K562 (cell line): ENCODE results near the gene PLEKHH2. TPM values are rescaled to one million over a fixed set of nuclear protein-coding genes. Genes with fewer than 3 reads are reported as not detected.
A peak's percentile ranks its signal among the peaks of the same experiment; 100 is the strongest.

Source experiments
- COPS2 ChIP-seq: fragments of 450-650 bp; conservative IDR thresholded peaks from 2 replicates; pipeline ENCODE4 v1.6.1; 2016; ENCODE audit warnings: mild to moderate bottlenecking, moderate library complexity
- CSDE1 ChIP-seq, 2 experiments: fragments of 450-650 bp; IDR thresholded peaks; 2 replicates each; pipeline ENCODE4 v1.6.1; 2016; ENCODE audit warnings: mild to moderate bottlenecking in 1 of 2
- FOXP4 ChIP-seq: sonication (generic); formaldehyde crosslinking; IDR thresholded peaks from 2 replicates; pipeline ENCODE4 v1.8.0; 2022; ENCODE audit warnings: mild to moderate bottlenecking, missing genetic modification reagents, borderline replicate concordance
- HDAC3 ChIP-seq: fragments of 450-650 bp; IDR thresholded peaks from 2 replicates; pipeline ENCODE4 v1.6.1; 2018; ENCODE audit warnings: borderline replicate concordance, mild to moderate bottlenecking, moderate library complexity; ENCODE audit not compliant: partially characterized antibody
- KLF13 ChIP-seq: fragments of 450-650 bp; IDR thresholded peaks from 2 replicates; pipeline ENCODE4 v1.6.1; 2016; ENCODE audit warnings: missing genetic modification characterization, low read depth, mild to moderate bottlenecking, missing compliant biosample characterization, moderate library complexity, borderline replicate concordance
- MNT ChIP-seq, 2 experiments: fragments of 450-650 bp; conservative IDR thresholded peaks; 2 replicates each; pipeline ENCODE4 v1.6.1; 2017; ENCODE audit warnings: mild to moderate bottlenecking in 2 of 2, moderate library complexity in 2 of 2
- NR3C1 ChIP-seq: sonication (generic); formaldehyde crosslinking; IDR thresholded peaks from 2 replicates; pipeline ENCODE4 v1.8.1; 2022; ENCODE audit warnings: missing genetic modification reagents
- RBM14 ChIP-seq: fragments of 200-400 bp; formaldehyde crosslinking; IDR thresholded peaks from 2 replicates; pipeline ENCODE4 v1.6.1; 2018; ENCODE audit warnings: low read depth, mild to moderate bottlenecking, low read length, moderate library complexity, borderline replicate concordance; ENCODE audit not compliant: insufficient read depth
- SAP30 ChIP-seq: fragments of 200-600 bp; sonication (generic); IDR thresholded peaks from 2 replicates; pipeline ENCODE4 v1.6.1; 2012; ENCODE audit warnings: borderline replicate concordance, low read depth, mild to moderate bottlenecking, moderate library complexity, low read length, control low read depth, inconsistent platforms; ENCODE audit not compliant: insufficient read depth, poor library complexity, severe bottlenecking
- VEZF1 ChIP-seq: fragments of 200-800 bp; sonication (Bioruptor generic); IDR thresholded peaks from 2 replicates; pipeline ENCODE4 v1.6.1; 2017; ENCODE audit warnings: missing genetic modification characterization, missing compliant biosample characterization
- ZFP1 ChIP-seq: fragments of 450-650 bp; formaldehyde crosslinking; IDR thresholded peaks from 2 replicates; pipeline ENCODE4 v1.4.0; 2020; ENCODE audit warnings: mild to moderate bottlenecking, mixed read lengths
- ZNF12 ChIP-seq: sonication (generic); formaldehyde crosslinking; IDR thresholded peaks from 2 replicates; pipeline ENCODE4 v1.4.0; 2020; ENCODE audit warnings: mild to moderate bottlenecking, missing genetic modification reagents
- ZNF121 ChIP-seq: sonication (generic); formaldehyde crosslinking; conservative IDR thresholded peaks from 2 replicates; pipeline ENCODE4 v1.8.0; 2022; ENCODE audit warnings: missing genetic modification reagents
- ZNF232 ChIP-seq: sonication (generic); formaldehyde crosslinking; IDR thresholded peaks from 2 replicates; pipeline ENCODE4 v1.8.0; 2022; ENCODE audit warnings: mild to moderate bottlenecking, missing genetic modification reagents
- ZNF449 ChIP-seq: fragments of 250-450 bp; sonication (Bioruptor Pico); IDR thresholded peaks from 2 replicates; pipeline ENCODE4 v1.8.0; 2022; ENCODE audit warnings: moderate library complexity, mild to moderate bottlenecking, inconsistent platforms
- ZNF740 ChIP-seq, 3 experiments: fragments of 200-800 bp in 1 of 3; sonication (Bioruptor generic) in 1 of 3; sonication (generic) in 1 of 3; formaldehyde crosslinking in 1 of 3; IDR thresholded peaks; 2 replicates each; pipeline versions ENCODE4 v1.6.1 to v1.8.0; 2016 to 2022; ENCODE audit warnings: mild to moderate bottlenecking in 2 of 3, missing compliant biosample characterization in 2 of 3, missing genetic modification characterization in 2 of 3, missing genetic modification reagents in 1 of 3
- ZNF764 ChIP-seq: fragments of 250-450 bp; sonication (Bioruptor Pico); IDR thresholded peaks from 2 replicates; pipeline ENCODE4 v1.4.0; 2020; ENCODE audit warnings: low read depth, mild to moderate bottlenecking, moderate library complexity
- ZSCAN32 ChIP-seq: fragments of 450-650 bp; formaldehyde crosslinking; IDR thresholded peaks from 2 replicates; pipeline ENCODE4 v1.4.0; 2020; ENCODE audit warnings: mild to moderate bottlenecking, moderate library complexity
- polyA plus RNA-seq, 8 experiments: library from polyadenylated mRNA; depleted of rRNA in 4 of 8; stranded (reverse) in 5 of 8; unstranded in 3 of 8; fragments of >200 nt; fragmentation: Nextera tagmentation in 2 of 8; fragmentation: Illumina TruSeq in 1 of 8; extraction: Ambion mirVana in 2 of 8; extraction: Trizol in 1 of 8; gene quantifications; 2 replicates each; pipeline versions ENCODE4 v1.2.1 to v1.2.3, GENCODE V29; 2011 to 2014; ENCODE audit warnings: inconsistent platforms in 1 of 8, missing spikeins in 1 of 8
- total RNA-seq, 7 experiments: library from RNA; depleted of rRNA in 6 of 7; stranded (reverse); fragments of >200 nt in 6 of 7; fragmentation: Illumina TruSeq in 2 of 7; extraction: Trizol in 2 of 7; gene quantifications; 2 replicates each; pipeline versions ENCODE4 v1.2.1 to v1.2.3, GENCODE V29; 2011 to 2021; ENCODE audit warnings: low replicate concordance in 1 of 7

PLEKHH2 gene
- total and polyA plus RNA-seq, 9 of the 15 experiments (the other 6 are each of a cell fraction or from before 2014, with no cell fraction given), result 0.77 to 13.5 (median 2.7) TPM

GRCh38 chr2:43773876-43774613 is 137.0 kb downstream of the PLEKHH2 start, which contains the start of gene DYNC2LI1 (continued):
- TF ChIP-seq ZNF740 (CRISPR knock-in tag; IDR thresholded peaks at IDR 0.05), result no peak
- no peak for TF ChIP-seq ZNF740 (tag; IDR thresholded peaks at IDR 0.05)
- TF ChIP-seq RBM14, result no peak
- TF ChIP-seq KLF13 (tag), result no peak
- no peak for TF ChIP-seq NR3C1 (CRISPR knock-in tag)
- no peak for TF ChIP-seq FOXP4 (CRISPR knock-in tag)
- no peak for TF ChIP-seq ZNF764
- no peak for TF ChIP-seq ZSCAN32
- TF ChIP-seq MNT (conservative IDR thresholded peaks at IDR 0.05), result peak; percentile 47 to 71; a peak in 3 of 4 replicates
- TF ChIP-seq ZFP1 (CRISPR knock-in tag), result no peak
- no peak for TF ChIP-seq COPS2
- TF ChIP-seq SAP30, result peak; percentile 91
- TF ChIP-seq CSDE1 (IDR thresholded peaks at IDR 0.05), result peak in 1 of 2 experiments; percentile 94; a peak in 2 of 4 replicates
- peak; percentile 16 for TF ChIP-seq VEZF1 (CRISPR knock-in tag)
- no peak for TF ChIP-seq ZNF232
- TF ChIP-seq ZNF12, result peak; percentile 53; the same call in 1 of the 2 replicates
- no peak for TF ChIP-seq HDAC3
- peak; percentile 96 for TF ChIP-seq ZNF121 (CRISPR knock-in tag)
- TF ChIP-seq ZNF449 (CRISPR knock-in tag), result no peak
